NCI-H2081 (cell line): Measurements from ENCODE around the gene RPLP1.
A peak's percentile ranks its signal among the peaks of the same experiment; 100 is the strongest.

ENCODE experiments used
- DNase-seq, 2 experiments: peaks; one replicate each; lab custom pipeline; 2025; lab: John Stamatoyannopoulos, UW

RPLP1 gene

DNA sequence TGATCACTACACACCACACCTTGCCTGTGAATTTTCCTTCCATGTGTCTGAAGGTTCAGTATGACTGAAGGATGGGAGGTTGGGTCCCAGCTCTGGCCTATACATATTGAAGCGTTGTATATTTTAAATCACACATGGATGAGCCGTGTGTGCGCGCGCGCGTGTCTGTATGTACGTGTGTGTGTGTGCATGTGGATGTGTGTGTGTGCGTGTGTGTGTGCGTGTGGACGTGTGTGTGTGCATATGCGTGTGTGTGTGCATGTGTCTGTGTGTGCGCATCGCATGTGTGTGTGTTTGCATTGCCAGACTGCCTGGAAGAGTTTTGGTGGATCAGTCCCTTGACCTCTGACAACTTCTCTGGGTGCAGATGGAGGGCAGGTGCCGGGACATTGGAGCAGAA is 45.7 kb downstream of the RPLP1 start:
- DNase-seq = no peak

DNA sequence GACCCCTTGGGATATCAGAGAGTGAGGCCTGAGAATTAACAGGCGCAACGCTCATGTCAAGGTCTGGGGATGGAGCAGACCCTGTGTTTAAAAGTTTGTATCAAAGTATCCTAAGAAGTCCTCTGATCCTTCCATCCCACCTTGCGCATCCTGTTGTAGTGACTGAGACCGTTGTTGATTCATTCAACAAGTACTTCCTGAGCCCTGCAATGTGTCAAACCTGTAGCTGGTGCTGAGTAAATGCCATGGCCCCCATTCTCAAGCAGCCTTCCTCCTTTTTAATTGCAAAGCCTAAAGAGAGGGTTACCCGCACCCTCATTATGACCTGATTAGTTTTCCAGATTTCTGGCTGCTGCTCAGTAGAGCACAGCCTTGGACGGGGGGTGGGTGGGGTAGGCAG is 46.4 kb downstream of the RPLP1 start:
- no peak for DNase-seq

DNA sequence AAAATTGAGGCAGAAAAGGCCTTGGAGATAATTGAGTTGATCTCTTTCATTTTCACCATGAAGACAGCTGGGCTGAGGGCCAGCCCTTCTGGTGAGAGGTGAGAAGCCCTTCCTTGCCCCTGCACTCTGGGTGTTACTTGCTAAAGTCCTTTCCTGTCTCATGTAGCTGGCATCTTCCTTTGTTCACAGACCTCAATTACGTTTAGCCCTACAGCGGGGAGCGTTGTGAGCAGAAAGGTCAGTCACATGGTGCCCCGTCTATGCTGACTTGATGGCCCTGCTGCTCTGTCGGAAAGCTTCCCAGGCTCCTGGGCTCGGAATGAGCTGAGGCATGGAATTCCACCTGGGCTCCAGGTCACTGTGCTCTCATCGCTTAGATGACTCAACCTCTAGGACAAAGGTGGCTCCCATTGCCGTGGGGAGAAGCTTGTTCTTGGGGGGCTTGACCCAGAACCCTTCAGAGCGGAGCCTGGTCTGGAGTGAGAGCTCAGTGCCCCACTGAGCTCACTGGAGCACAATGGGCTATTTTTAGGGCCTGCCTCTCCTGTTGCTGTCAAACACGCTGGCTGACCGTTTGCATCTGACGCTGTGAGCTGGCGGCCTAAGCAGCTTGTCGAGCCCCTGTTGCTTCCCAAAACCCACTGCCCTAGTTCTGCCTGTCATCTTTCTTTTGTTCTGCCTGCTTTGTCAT is 47.0 kb downstream of the RPLP1 start:
- peak in 1 of 2 experiments; percentile 17 for DNase-seq

GRCh38 chr15:69500339-69500738 is 47.7 kb downstream of the RPLP1 start:
- DNase-seq = no peak

- DNase-seq = no peak
These were observed 48.8 kb downstream of the RPLP1 start for GRCh38 chr15:69501456-69501855.

GRCh38 chr15:69502470-69503045 is 49.9 kb downstream of the RPLP1 start:
- no peak for DNase-seq

DNA sequence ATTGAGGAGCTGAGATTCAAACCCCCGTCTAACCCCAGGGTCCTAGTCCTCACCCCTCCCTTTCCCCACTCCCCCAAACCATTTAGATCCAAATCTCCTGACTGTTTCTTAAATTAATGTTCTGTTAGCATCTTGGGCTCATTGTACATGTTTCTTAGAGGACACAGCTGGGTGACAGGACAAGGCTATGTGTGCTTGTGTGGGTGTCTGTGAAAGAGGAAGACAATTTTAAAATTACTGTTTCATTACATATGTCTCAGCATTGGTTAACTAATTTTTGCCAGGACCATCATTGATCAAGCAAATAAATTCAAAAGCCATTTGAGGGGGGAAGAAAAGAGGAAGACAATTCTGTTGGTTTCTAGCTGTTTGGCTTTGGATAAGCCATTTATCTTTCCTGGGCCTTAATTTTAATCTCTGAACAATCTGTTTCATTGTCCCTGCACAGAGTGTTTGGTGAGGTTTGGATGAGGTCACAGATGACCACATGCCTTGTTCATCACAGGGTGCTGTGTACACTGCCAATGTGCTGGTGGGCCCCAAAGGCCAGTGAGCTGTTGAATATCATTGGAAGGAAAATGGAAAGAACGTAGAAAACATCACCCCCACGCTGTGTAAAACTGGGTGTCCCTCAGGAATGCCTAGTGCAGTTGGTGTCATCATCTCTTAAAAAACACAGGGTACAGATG is 51.9 kb downstream of the RPLP1 start:
- no peak for DNase-seq
